Measurements from ENCODE around the gene SCYGR4.
"Not testable (repeated sequence)": the region's sequence is repeated elsewhere in the genome, so short reads cannot be mapped to it uniquely, and the experiment has no call there.

The SCYGR4 gene, protein sequence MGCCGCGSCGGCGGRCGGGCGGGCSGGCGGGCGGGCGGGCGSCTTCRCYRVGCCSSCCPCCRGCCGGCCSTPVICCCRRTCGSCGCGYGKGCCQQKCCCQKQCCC

DNA sequence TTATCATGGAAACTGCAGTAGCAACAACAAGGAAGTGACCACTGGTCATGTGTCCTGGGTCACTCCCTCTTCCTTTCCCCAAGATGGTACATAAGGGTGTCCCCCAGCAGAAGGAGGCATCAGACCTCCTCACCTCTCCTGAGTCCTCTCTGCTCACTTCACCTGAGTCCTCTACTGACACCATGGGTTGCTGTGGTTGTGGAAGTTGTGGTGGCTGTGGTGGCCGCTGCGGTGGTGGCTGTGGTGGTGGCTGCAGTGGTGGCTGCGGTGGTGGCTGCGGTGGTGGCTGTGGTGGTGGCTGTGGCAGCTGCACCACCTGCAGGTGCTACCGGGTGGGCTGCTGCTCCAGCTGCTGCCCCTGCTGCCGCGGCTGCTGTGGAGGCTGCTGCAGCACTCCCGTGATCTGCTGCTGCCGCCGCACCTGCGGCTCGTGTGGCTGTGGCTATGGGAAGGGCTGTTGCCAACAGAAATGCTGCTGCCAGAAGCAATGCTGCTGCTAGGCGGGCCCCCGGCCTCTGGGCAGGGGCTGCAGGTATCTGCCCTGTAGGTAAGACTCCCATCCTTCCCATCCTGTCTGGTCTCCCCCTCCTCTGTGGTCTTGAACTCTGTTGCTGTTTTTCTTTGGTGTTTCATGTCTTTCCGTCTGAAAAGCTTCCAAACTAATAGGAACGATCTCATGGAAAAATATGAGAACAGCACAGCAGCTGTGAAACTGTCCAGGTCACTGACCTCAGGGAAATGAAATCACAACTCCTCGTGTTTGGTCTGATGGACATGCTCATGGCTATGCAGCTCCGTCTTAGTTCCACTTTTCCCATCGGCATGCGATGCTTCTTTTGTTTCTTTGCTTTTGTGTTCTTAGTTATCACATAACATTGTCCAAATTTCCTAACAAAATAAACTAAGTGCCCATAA lies at the start of gene SCYGR4:
SCYGR4 (plus strand) TSS at position 183 of the 915 bp plus-strand sequence; CDS start at position 183, 0 bp downstream.
- no peak for DNase-seq

DNA sequence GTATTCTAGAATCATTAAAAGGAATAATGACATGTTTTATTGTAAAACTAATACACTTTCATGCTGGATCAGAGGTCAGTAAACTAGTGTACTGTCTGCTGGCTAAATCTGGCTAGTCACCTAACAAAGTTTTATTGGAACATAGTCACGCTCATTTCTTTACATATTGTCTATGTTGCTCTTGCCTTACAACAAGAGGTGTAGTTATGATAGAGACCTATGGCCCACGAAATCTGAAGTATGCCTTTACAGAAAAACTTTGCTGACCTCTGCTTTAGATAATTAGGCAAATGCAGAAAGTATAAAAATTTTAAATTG lies 48.5 kb upstream of the SCYGR4 start:
- no peak for DNase-seq

DNA sequence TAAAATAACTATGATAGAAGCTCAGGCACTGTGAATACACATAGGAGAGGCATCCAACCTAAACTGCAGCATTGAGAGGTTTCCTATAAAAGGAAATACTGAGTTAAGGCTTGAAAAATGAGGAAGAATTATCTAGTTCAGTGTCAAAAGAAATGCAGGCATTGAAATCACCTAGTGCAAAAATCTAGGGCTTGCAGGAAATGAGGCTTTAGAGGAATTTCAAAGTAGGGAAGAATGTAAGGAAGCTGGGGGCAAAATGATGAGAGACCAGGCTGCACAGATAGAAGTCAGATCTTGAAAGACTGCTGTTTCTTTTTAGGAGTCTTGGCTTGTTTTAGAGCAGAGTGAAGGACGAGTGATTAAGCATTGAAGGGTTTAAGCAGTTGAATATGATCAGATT lies 46.7 kb upstream of the SCYGR4 start:
- no peak for DNase-seq

DNA sequence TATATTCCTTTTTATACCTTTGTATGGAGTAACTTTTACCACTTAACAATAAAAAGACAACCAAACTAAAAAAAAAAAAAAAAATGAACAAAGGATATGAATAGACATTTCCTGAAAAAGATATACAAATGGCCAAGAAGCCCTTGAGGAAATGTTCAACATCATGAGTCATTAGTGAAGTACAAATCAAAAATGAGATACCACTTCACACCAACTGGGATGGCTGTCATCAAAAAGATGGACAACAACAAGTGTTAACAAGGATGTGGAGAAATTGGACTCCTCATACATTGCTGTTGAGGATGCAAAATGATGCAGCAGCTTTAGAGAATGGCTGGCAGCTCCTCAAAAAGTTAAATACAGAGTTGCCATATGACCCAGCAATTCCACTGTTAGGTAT lies 41.2 kb upstream of the SCYGR4 start:
- DNase-seq, result peak; percentile 19

DNA sequence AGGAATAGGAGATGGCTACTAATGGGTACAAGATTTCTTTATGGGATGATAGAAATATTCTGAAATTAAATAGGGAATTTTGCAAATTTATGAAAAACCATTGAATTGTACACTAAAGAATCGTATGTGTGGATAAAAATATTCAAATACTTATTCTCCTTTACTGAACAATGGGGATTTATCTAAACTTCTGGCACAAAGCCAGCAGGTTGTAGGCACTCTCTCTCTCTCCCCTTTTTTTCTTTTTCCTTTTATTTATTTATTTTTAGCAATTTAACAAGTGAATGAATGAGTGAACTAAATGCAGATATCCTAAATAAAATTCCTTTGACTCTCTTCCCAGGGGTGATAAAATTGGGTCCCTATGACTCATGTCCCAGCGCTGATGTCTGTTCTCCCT lies 40.5 kb upstream of the SCYGR4 start:
- no peak for DNase-seq

DNA sequence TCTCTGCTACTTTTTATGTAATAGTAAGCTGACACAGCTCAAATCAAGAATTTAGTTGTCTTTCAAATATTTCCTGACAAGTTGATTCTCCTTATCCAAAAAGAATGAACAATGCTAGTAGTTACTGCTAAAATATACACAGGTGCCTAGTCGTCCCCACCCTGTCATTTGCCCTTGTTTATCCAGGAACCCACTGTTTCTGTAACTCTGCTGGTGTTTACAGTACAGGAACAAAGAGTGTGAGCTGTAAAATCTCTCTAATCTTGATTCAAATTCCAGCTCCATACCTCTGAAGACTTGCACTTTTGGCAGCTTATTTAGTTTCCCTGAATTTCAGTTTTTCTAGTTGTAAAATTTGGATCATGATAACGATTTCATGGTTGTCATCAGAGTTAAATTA lies 39.7 kb upstream of the SCYGR4 start:
- no peak for DNase-seq

DNA sequence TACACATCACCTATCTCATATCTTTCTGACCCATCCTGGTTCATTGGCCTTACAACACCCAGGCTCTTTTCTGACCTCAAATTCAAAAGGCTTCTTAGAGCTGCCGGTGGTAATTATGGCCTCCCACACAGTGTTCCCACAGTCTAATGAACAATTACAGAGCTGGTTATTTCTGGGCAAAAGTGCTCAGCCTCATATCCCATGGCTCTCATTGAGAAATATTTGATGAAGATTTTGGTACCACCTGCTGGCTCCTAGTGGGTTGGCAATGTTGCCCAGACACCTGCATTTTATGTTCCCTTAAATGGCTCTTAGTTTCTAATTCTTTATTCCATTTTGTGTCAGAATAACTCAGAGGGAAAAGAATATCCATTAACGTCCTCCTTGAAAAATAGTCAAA lies 38.7 kb upstream of the SCYGR4 start:
- DNase-seq, result no peak

DNA sequence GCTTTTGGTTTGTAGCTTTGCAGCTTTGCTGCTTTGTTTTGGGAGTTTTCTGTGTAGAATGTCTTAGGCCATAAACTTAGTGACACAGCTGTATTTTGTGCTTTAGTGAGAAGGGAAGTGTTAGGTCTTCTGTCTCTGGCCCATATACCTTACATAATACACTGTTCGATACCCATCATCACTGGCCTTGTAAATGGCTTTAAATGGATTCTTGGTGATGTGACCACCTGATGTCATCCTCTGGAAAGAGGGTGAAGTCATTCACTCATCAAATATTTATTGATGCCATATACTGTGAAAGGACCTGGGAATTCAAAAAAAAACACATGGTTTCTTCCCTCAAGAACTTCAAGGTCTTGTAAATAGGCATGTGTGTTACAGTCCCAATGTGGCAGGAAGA lies 37.5 kb upstream of the SCYGR4 start:
- peak; percentile 24 for DNase-seq

DNA sequence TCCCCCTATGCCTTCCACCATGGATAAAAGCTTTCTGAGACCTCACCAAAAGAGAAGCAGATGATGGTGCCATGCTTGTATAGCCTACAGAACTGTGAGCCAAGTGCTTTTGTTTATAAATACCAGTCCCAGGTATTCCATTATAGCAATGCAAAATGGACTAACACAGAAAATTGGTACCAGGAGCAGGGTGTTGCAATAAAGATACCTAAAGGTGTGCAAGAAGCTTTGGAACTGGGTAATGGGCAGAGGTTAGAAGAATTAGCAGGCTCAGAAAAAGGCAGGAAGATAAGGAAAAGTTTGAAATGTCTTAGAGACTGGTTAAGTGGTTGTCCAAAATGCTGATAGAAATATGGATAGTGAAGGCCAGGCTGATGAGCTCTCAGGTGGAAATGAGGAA lies 34.9 kb upstream of the SCYGR4 start:
- DNase-seq, result no peak

DNA sequence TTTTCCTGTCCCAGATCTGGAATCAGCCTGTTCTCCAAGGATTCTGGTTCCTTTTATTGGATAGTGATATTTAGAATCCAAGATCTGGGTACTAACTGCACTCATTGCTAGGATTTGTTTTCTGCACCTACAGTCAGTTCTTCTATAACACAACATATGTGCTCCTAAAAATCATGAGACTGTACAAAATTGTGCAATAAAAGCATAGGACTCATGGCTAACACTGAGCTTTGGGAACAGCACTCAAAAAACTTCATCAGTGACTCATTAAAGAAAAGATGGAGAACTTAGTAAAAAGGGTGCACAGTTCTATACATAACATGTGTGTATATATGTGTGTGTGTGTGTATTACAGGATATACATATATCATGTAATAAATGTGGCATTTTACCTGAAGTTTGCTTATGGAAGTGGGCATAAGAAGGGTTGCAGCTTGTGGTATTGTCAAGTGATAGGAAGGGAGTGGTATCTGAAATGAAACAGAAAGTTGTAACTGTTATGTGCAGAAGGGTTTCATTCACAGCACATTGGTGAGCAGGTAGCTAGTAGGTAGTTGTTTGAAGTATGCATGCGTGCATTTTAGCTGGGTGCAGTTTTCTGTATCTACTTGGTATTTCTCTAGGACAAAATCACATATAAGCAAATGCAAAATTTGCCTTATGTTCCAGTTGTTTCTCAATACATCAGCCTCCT lies 24.5 kb upstream of the SCYGR4 start:
- no peak for DNase-seq

DNA sequence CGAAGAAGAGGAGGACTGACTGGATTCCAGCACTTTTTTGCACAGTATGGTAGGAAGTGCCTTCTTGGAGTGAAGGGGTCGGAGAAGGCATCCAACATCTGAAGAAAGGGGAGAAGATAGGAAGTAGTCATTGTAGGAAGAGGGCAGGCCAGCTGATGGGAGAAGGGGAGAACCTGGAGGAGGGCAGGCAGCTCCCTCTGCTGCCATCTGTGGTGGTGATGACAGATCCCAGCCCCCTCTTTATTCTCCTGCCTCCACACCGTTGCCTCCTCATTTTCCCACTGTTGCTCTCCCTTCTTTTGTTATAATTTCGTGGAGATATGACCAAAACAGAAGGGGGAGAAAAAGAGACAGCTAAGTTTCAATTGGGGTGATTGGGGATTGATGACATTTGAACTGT lies 21.5 kb upstream of the SCYGR4 start:
- DNase-seq, result no peak

DNA sequence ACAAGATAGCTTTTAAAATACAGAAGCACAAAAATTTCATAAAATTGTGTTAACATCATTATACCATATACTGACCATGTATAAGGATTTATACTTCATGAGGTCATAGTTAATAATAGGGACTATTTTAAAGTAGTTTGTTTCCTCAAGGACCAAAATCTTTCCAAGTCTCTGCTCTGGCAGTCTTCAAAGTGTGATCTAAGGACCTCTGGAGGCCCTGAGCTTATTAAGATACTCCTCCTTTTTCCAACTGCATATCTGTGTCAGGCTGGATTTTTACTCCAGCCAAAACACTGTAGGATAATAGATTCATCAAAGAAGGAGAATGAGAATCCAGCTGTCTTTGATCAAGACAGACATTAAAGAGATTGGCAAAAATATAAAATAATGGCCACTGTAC lies 20.3 kb upstream of the SCYGR4 start:
- no peak for DNase-seq

DNA sequence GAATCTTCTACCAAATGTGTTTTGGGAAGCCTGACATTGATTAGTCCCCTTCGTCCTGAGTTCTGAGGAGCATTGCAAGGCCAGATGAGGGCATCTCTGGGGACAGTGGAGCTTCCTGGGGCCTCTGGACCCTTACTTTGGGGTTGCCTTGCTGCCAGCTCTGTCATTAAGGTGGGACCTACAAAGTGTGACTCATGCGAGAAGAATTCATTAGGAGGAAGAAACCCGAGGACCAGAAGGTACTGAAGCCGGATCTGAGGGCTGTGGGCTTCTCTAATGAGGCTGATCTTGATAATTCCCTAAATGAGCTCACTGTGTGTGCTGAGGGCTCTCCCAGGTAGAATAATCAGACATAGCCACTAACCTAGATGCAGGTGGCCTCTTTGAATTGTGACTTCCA lies 19.3 kb upstream of the SCYGR4 start:
- DNase-seq, result no peak

DNA sequence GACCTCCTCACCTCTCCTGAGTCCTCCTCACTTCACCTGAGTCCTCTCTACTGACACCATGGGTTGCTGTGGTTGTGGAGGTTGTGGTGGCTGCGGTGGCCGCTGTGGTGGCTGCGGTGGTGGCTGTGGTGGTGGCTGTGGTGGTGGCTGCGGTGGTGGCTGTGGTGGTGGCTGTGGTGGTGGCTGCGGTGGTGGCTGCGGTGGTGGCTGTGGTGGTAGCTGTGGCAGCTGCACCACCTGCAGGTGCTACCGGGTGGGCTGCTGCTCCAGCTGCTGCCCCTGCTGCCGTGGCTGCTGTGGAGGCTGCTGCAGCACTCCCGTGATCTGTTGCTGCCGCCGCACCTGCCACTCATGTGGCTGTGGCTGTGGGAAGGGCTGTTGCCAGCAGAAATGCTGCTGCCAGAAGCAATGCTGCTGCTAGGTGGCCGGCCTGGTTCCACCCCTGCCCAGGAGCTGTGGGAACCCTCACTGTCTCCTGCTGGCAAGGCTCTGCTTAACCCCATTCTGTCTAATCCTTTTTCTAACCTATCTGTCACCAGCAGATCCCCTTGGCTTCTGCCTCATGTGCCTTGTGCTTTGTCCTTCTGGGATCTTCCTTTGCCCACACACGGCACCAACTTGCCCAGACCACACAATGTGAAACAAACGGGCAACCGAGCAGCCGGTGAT lies 18.3 kb upstream of the SCYGR4 start, which contains the start of gene SCYGR2:
SCYGR2 (plus strand) TSS at position 59 of the 669 bp plus-strand sequence; CDS start at position 59, 0 bp downstream.
- DNase-seq, result not testable (repeated sequence)

DNA sequence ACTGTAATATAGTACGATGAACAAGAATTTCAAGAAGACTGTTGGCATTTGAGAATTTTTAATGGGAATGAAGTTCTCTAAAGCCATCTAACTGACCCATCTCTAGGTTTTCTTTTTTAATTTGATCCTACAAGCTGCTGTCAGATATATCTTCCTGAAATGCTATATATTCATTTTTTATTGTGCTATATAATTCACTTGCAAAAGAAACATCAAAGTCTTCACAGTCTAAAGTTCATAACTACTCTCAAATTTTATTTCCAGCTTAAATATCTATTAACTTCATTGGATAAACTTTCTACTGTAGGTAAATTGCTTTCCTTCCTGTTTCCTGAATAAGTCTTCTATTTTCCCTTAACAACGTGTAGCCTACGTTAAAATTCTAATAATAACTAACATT lies 14.9 kb upstream of the SCYGR4 start:
- DNase-seq, result no peak

DNA sequence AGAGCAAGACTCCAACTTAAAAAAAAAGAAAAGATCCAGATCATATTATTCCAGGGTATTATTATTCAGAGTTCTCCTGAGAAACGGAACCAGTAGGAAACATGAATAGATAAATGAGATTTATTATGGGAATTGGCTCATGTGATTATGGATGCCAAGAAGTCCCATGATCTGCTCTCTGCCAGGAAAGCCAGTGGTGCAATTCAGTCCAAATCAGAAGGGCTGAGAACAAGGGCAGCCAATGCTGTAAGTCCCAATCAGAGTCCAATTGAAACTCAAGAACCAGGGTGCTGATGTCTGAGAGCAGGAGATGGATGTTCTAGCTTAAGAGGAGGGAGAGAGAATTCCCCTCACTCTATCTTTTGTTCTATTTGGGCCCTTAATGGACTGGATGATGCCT lies 10.8 kb upstream of the SCYGR4 start:
- no peak for DNase-seq

DNA sequence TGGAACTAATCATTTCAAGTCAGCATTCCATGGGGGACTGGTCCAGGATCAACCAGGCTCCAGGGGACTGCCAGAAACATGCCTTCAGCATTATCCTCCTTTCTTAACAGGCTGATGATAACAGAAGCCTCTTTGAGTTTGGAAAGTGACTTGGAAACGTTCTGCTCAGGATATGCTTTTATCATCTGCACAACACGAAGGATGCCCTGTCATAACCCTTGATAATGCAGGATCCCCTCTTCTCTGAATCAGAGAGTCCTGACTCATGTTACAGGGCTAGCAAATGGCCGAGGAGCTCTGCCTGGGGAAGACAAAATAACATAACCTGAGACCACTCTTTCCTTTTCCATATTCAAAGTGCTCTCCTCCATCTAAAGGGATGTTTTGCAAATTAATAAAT lies 9.4 kb upstream of the SCYGR4 start:
- peak; percentile 28 for DNase-seq

DNA sequence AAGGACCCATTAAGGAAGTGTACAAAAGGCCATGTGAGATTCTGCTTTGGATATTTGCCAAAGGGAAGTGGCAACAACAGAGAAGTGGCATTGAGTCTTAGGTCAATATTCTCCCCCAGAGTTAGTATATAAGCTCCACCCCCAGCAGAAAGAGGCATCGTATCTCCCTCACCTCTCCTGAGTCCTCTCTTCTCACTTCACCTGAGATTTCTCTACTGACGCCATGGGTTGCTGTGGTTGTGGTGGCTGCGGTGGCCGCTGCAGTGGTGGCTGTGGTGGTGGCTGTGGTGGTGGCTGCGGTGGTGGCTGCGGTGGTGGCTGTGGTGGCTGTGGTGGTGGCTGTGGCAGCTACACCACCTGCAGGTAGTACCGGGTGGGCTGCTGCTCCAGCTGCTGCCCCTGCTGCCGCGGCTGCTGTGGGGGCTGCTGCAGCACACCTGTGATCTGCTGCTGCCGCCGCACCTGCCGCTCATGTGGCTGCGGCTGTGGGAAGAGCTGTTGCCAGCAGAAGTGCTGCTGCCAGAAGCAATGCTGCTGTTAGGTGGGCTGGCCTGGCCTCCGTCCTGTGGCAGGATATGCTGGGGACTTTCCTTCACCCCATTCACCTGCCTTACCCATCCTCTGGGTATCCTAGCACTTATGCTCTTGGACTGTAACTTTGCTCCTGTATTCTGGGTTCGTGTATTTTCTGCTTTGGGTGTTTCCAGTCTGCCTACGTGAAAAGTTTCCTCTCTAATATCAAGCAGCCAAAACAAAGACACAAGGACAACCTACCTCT lies 8.5 kb upstream of the SCYGR4 start:
- DNase-seq, result peak; percentile 86

DNA sequence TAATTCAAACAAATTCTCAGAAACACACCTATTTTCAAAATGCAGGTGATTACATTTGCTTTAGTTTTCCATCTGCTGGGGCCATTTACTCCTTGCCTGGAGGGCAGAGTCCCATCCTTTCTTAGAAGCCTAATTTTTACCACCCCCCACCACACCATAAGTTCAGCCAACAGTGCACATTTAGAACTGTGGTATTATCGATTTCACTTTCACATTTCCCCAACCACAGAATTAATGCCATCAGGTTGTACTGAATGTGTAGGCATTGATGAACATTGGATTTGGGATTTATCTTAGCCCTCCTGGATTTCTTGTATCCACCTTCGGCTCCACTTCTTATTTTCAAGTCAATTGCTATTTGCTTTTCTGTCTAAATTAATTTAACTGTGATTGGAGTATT lies 7.2 kb upstream of the SCYGR4 start:
- peak; percentile 19 for DNase-seq

DNA sequence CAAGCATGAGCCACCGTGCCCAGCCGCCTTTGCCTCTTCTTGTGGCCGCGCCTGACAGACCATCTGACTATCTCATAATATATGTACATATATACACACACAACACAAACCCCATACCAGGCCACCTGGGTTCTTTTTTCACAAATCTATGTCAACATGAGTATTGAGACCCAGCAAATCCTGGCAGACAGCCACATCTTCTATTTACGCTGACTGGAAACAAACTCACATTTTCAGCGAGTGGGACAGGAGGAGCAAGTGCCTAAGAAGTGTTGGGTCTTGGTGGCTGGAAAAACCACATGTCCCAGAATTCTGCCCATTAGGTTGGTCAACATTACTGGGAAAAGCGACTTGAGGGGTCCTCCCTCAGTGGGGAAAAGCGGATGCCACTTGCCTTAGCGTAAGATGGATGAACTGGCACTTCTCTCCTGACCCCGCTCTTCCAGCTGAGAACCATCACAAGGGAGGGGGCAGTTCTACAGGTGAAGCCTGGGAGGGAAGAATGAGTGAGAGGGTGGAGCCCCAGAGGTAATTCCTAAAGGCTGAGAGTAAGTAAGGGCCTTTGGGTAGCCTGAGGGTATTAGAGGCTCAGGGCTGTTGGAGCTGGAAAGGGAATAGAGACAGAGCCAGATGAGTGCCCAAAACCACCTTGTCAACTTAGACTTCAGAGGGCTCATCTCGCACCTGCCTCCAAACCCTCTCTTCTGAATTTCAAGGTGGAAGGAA lies 4.6 kb upstream of the SCYGR4 start:
- peak; percentile 57 for DNase-seq

DNA sequence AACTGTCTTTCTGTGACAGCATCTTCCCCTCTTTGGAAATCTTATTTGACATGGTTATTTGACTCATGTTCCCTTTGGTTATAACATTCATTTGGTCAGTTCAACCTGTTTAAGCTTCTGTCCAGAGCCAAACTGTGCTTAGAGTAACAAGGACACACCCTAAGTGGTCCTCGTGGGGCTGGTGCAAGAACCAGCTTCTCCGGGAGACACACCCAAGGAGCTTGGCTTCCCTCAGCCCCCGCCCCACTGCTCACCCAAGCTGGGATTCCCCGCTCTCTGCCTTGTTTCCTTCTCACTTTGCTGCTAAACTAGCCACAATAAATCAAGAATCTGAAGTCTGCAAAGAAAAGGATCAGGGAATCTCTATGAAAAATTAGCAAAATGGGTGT lies 4.0 kb upstream of the SCYGR4 start:
- no peak for DNase-seq

DNA sequence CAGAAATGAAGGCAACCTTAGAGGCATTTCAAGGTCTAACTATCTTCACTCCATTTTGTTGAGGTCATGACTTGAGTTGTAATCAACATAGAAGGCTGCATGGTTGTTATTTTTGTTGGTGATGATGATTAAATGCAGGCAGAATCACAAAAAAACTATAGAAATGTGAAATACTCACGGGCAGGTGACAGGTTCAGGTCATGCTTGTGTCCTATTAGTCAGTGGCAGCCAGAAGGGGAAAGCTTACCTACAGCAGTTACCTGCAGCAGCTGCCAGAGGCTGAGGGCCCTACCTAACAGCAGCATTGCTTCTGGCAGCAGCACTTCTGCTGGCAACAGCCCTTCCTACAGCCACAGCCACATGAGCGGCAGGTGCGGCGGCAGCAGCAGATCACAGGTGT lies 3.1 kb upstream of the SCYGR4 start:
- DNase-seq, result peak; percentile 9

All from DMS53 (cell line).